H9 (cell line): ENCODE measurements around the gene DYRK4. TPM values are rescaled to one million over a fixed set of nuclear protein-coding genes. Genes with fewer than 3 reads are reported as not detected.

Source experiments
- DNase-seq: peaks from one replicate; pipeline ENCODE4 v3.0.0-alpha.2; 2017
- H2AFZ ChIP-seq: one replicate; pipeline ENCODE4 v1.6.1; 2013; ENCODE audit warnings: mild to moderate bottlenecking, low read length, control low read depth, moderate library complexity
- H2AK5ac ChIP-seq: 2 replicates; pipeline ENCODE4 v1.6.1; 2013; ENCODE audit warnings: low read length, control low read depth, mixed read lengths; ENCODE audit not compliant: insufficient read length
- H2BK120ac ChIP-seq: one replicate; pipeline ENCODE4 v1.6.1; 2013; ENCODE audit warnings: low read depth, mild to moderate bottlenecking, low read length, control low read depth, inconsistent platforms; ENCODE audit not compliant: poor library complexity, severe bottlenecking
- H2BK12ac ChIP-seq: 2 replicates; pipeline ENCODE4 v1.6.1; 2013; ENCODE audit warnings: low read length, control low read depth, mixed read lengths, low read depth; ENCODE audit not compliant: insufficient read length
- H2BK15ac ChIP-seq: 2 replicates; pipeline ENCODE4 v1.6.1; 2013; ENCODE audit warnings: low read depth, low read length, control low read depth
- H2BK20ac ChIP-seq: one replicate; pipeline ENCODE4 v1.6.1; 2013; ENCODE audit warnings: low read depth, mild to moderate bottlenecking, low read length, control low read depth, inconsistent platforms; ENCODE audit not compliant: poor library complexity, severe bottlenecking
- H2BK5ac ChIP-seq: 2 replicates; pipeline ENCODE4 v1.6.1; 2013; ENCODE audit warnings: low read length, control low read depth, mixed read lengths; ENCODE audit not compliant: insufficient read length
- H3K14ac ChIP-seq: 2 replicates; pipeline ENCODE4 v1.6.1; 2013; ENCODE audit warnings: low read length, control low read depth; ENCODE audit not compliant: insufficient read depth
- H3K18ac ChIP-seq: 2 replicates; pipeline ENCODE4 v1.6.1; 2013; ENCODE audit warnings: low read depth, mild to moderate bottlenecking, mixed read lengths, low read length, control low read depth; ENCODE audit not compliant: insufficient read length
- H3K23ac ChIP-seq: 2 replicates; pipeline ENCODE4 v1.6.1; 2013; ENCODE audit warnings: low read length, control low read depth, mixed read lengths, low read depth; ENCODE audit not compliant: insufficient read length
- H3K23me2 ChIP-seq: 2 replicates; pipeline ENCODE4 v1.6.1; 2013; ENCODE audit warnings: low read depth, mild to moderate bottlenecking, mixed read lengths, low read length, control low read depth; ENCODE audit not compliant: insufficient read length, poor library complexity, severe bottlenecking
- H3K27ac ChIP-seq: 2 replicates; pipeline ENCODE4 v1.5.1; 2013; ENCODE audit warnings: low read length, control low read depth, mixed read lengths, low read depth; ENCODE audit not compliant: insufficient read length
- H3K27me3 ChIP-seq: 2 replicates; pipeline ENCODE4 v1.6.1; 2013; ENCODE audit warnings: low read length, control low read depth, inconsistent platforms; ENCODE audit not compliant: insufficient read depth
- H3K4ac ChIP-seq: 2 replicates; pipeline ENCODE4 v1.6.1; 2013; ENCODE audit warnings: low read depth, mild to moderate bottlenecking, control low read depth, inconsistent platforms, low read length, moderate library complexity
- H3K4me1 ChIP-seq: 2 replicates; pipeline ENCODE4 v1.6.1; 2013; ENCODE audit warnings: low read length, control low read depth, inconsistent platforms; ENCODE audit not compliant: insufficient read depth
- H3K4me2 ChIP-seq: 2 replicates; pipeline ENCODE4 v1.6.1; 2013; ENCODE audit warnings: low read length, control low read depth, mixed read lengths; ENCODE audit not compliant: insufficient read length, insufficient read depth
- H3K56ac ChIP-seq: 2 replicates; pipeline ENCODE4 v1.6.1; 2013; ENCODE audit warnings: low read depth, mild to moderate bottlenecking, mixed read lengths, low read length, control low read depth; ENCODE audit not compliant: insufficient read length
- H3K79me1 ChIP-seq: 2 replicates; pipeline ENCODE4 v1.6.1; 2013; ENCODE audit warnings: low read depth, mild to moderate bottlenecking, moderate library complexity, low read length, control low read depth, inconsistent platforms; ENCODE audit not compliant: insufficient read depth, poor library complexity, severe bottlenecking
- H3K79me2 ChIP-seq: 2 replicates; pipeline ENCODE4 v1.6.1; 2013; ENCODE audit warnings: low read length, control low read depth, inconsistent platforms; ENCODE audit not compliant: insufficient read depth
- H3K9ac ChIP-seq: 2 replicates; pipeline ENCODE4 v1.6.1; 2013; ENCODE audit warnings: low read length, control low read depth, mixed read lengths; ENCODE audit not compliant: insufficient read length; ENCODE audit errors: extremely low read depth
- H3K9me3 ChIP-seq: one replicate; pipeline ENCODE4 v1.6.1; 2013; ENCODE audit warnings: low read depth, low read length, inconsistent platforms; ENCODE audit not compliant: control insufficient read depth
- H3T11ph ChIP-seq: one replicate; pipeline ENCODE4 v1.6.1; 2013; ENCODE audit warnings: mild to moderate bottlenecking, low read length, control low read depth, inconsistent platforms
- H4K20me1 ChIP-seq: one replicate; pipeline ENCODE4 v1.6.1; 2013; ENCODE audit not compliant: control insufficient read depth, insufficient read length, insufficient read depth
- H4K5ac ChIP-seq: 2 replicates; pipeline ENCODE4 v1.6.1; 2013; ENCODE audit warnings: low read depth, mild to moderate bottlenecking, mixed read lengths, low read length, control low read depth; ENCODE audit not compliant: insufficient read length
- H4K8ac ChIP-seq: replicated peaks from 2 replicates; pipeline ENCODE4 v1.6.1; 2013; ENCODE audit warnings: low read length, control low read depth, mixed read lengths, low read depth; ENCODE audit not compliant: insufficient read length
- H4K91ac ChIP-seq: 2 replicates; pipeline ENCODE4 v1.6.1; 2013; ENCODE audit warnings: low read depth, mild to moderate bottlenecking, moderate library complexity, mixed read lengths, low read length, control low read depth; ENCODE audit not compliant: insufficient read length
- H3K27ac Mint-ChIP-seq, 3 experiments: 2 replicates in 2 of 3; 3 replicates in 1 of 3; pipeline ENCODE4 v1.8.0; 2020 to 2021; ENCODE audit warnings: mixed read lengths in 3 of 3, mild to moderate bottlenecking in 1 of 3, moderate library complexity in 1 of 3
- H3K27me3 Mint-ChIP-seq: 2 replicates; pipeline ENCODE4 v1.8.0; 2021; ENCODE audit warnings: low read depth, mild to moderate bottlenecking, moderate library complexity, mixed read lengths
- H3K36me3 Mint-ChIP-seq, 3 experiments: 2 replicates in 2 of 3; 3 replicates in 1 of 3; pipeline ENCODE4 v1.8.0; 2020 to 2021; ENCODE audit warnings: low read depth in 3 of 3, mixed read lengths in 3 of 3; ENCODE audit not compliant: insufficient read depth in 1 of 3
- H3K4me1 Mint-ChIP-seq, 2 experiments: 2 replicates each; pipeline ENCODE4 v1.8.0; 2020; ENCODE audit warnings: mixed read lengths in 2 of 2
- H3K4me3 Mint-ChIP-seq, 2 experiments: 2 replicates in 1 of 2; 3 replicates in 1 of 2; pipeline ENCODE4 v1.8.0; 2020 to 2021; ENCODE audit warnings: mild to moderate bottlenecking in 2 of 2, mixed read lengths in 2 of 2, moderate library complexity in 1 of 2
- H3K9me3 Mint-ChIP-seq, 2 experiments: 2 replicates in 1 of 2; 3 replicates in 1 of 2; pipeline ENCODE4 v1.8.0; 2020; ENCODE audit warnings: mild to moderate bottlenecking in 2 of 2, mixed read lengths in 2 of 2, moderate library complexity in 1 of 2
- CTCF ChIP-seq: fragments of 200-600 bp; sonication (generic); conservative IDR thresholded peaks from 3 replicates; pipeline ENCODE4 v1.8.0; 2021; ENCODE audit warnings: antibody characterized with exemption, mild to moderate bottlenecking
- WGBS: extraction: QIAGEN DNeasy Blood & Tissue Kit; methylation state at CpG from one replicate; pipeline ENCODE4 v1.1.7; 2013; ENCODE audit warnings: missing lambda C conversion rate, low lambda C conversion rate, mixed read lengths; ENCODE audit not compliant: insufficient read length; ENCODE audit errors: extremely low coverage; 5-methylcytosine and 5-hydroxymethylcytosine counted together
- total RNA-seq: library from RNA; stranded (reverse); gene quantifications from 2 replicates; pipeline ENCODE4 v1.2.1, GENCODE V29; 2021

DYRK4 gene
- total RNA-seq, 1 experiment from 2014 or later, result 15.5 TPM

DNA sequence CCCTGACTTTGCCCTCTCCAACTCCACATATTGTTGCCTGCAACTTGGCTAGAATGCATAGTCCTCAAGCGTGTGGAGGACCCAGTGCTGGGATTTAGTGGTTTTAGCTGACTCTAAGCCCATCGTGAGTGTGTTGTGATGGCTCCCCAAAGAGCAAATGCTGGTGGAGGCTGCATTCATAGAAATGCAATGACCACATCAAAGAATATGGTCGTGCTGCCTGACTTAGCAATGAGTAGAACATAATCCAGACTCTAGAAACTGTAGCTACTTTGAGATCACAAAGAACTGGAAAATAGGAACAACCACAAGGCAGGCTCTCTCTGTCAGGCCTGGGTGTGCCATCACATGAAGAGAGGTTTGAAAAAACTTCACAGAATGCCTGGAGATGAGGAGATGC lies 1.3 kb downstream of the DYRK4 start:
- Histone ChIP-seq H3K9ac (no peak overlapping the region), H4K8ac (no peak overlapping the region), H3T11ph (no peak overlapping the region), H3K56ac (no peak overlapping the region), H2BK120ac (no peak overlapping the region), H2AK5ac (no peak overlapping the region), H3K14ac (no peak overlapping the region), H2BK15ac (no peak overlapping the region), H3K79me1 (no peaks in the 10 kb centered on the region), H3K4ac (no peak overlapping the region), H4K5ac (no peak overlapping the region), H3K79me2 (no peaks in the 10 kb centered on the region), H3K4me1 (no peaks in the 10 kb centered on the region), H3K18ac (no peak overlapping the region), H2BK20ac (no peak overlapping the region), H3K23ac (no peak overlapping the region), H3K23me2 (peaks cover 3% of the 10 kb centered on the region), H4K91ac (no peak overlapping the region), H3K4me2 (no peak overlapping the region), H2BK12ac (no peak overlapping the region), H3K9me3 (no peaks in the 10 kb centered on the region), H2BK5ac (no peak overlapping the region), H3K27me3 (peaks cover 9% of the 10 kb centered on the region; the same call in 1 of the 2 replicates), H3K27ac (no peak overlapping the region), H4K20me1 (no peaks in the 10 kb centered on the region), H2AFZ (no peak overlapping the region)
- Mint-ChIP-seq H3K27ac (no peak overlapping the region), H3K9me3 (no peaks in the 10 kb centered on the region; a peak in 1 of 5 replicates), H3K4me3 (no peak overlapping the region), H3K27me3 (peaks cover 27% of the 10 kb centered on the region), H3K4me1 (peaks cover 12 to 16% of the 10 kb centered on the region in 2 experiments), H3K36me3 (peaks cover 0 to 20% (median 10%) of the 10 kb centered on the region in 3 experiments; a peak in 5 of 7 replicates)
- DNase-seq, result no peak
- no peak for TF ChIP-seq CTCF
- no CpG with 5 or more reads among the region's 3 CpGs for WGBS
